ENCODE measurements around the gene B4GALT7.

The B4GALT7 gene

DNA sequence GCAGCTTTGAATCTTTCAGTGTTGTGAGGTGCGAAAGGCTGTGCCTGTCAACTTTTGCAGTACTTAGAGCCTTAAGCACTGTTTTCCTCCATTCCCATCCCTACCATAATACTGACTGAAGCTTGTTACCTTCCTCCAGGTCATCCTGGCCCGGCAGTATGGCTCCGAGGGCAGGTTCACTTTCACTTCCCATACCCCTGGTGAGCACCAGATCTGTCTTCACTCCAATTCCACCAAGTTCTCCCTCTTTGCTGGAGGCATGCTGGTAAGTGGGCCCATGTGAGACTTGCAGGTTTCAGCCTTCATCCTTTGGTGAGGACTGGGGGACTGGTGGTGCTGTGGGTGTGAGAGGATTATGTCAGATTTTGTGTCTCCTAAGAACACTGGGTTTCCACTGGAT, 6.4 kb upstream of the B4GALT7 start:
- no peak for DNase-seq

DNA sequence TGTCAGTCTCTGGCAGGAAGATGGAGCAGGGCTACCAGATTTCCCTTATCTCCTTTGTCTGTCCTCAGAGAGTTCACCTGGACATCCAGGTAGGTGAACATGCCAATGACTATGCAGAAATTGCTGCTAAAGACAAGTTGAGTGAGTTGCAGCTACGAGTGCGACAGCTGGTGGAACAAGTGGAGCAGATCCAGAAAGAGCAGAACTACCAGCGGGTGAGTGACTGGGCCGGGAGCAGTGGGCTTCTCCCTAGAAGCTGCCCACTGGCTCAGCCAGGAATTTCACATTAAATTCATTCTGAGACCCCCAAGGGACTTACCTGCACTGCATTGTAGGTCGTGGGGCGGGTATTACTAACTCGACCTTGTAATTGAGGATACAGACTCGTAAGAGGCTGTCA, 5.9 kb upstream of the B4GALT7 start:
- DNase-seq, result no peak

DNA sequence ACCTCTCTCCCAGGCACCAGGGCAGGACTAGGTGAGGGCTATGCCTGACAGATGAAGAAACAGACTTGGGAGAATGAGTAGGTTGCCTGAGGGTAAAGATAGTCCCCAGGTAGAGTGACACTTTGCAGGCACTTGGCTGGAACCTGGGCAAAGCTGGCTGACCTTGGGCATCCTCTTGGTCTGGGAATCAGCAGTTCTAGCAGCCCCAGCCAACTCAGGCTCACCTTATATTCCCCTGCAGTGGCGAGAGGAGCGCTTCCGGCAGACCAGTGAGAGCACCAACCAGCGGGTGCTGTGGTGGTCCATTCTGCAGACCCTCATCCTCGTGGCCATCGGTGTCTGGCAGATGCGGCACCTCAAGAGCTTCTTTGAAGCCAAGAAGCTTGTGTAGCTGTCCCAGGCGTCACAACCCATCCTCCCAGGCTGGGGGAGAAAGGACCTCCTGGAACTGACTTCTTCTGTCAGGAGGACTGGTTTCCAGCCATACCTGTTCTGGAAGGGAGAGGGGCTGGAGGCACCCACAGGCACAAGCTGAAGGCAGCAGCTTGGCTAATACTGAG, 4.8 kb upstream of the B4GALT7 start:
- DNase-seq, result no peak

DNA sequence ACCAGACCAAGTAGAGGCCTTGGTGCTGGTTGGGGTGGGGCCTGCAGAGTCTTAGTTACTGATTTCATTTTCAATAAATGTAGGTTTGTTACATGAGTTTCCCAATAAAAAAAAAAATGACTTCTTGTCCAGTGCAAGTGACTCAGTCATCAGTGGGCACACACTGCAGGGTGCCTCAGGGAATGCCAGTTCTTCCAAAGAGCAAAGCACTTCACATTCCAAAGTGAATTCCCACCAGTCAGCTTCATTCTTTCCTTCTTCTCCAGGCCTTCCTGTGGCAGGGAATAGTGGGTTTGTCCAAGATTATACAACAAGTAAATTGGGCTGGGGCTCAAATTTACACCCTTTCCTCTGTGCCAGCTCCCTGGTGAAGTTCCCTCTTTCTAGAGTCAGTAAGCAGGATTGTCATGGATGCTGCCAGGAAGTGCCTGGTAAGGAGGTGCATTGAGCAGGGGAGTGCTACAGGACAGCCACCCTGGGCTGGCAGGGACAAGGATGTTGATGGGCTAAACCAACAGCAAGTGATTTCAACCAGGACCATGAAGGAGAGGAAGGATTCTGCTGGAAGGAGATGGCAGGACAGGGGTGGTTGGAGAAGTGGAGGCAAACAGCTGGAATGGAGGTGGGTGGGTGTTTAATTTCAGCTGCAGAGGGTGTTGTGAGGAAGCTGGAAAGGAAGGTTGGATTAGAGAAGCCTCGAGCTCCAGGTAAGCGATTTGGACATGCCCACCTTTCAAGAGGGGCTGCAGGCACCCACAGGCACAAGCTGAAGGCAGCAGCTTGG, 3.7 kb upstream of the B4GALT7 start:
- DNase-seq, result no peak

DNA sequence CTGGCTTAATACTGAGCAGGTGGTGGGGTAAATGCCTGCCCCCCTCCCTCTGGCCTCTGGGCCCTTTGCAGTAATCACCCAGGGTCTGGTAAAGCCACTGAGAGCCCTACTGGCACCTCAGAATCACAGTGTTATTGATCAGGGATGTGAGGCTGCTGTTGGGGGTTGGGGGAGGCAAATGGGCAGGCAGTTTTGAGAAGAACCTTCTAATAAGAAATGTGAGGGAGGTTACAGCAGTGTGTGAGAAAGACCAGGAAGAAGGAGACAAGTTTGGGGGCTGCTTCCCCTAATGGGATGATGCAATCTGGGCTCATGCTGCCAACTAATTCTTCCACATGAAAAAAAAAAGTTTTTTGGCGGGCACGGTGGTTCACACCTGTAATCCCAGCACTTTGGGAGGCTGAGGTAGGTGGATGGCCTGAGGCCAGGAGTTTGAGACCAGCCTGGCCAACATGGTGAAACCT, 3.1 kb upstream of the B4GALT7 start:
- DNase-seq, result no peak

DNA sequence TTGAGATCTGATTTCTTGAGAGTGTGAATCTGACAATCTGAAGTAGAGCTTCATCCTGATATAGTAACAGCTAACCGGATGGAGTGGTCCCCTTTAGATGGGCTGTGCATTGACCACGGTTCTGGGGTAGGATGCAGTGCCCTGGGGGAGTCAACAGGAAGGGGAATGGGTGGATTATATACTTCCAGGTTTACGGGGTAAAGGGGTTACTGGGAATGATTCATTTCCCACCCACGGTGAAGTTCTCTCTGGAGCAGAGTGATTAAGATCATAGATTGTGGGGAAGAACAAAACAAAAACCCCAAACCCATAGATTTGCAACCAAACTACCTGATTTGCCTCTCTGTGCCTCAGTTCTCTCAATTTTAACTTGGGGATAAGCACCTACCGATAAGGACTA, 1.5 kb upstream of the B4GALT7 start:
- DNase-seq, result no peak

DNA sequence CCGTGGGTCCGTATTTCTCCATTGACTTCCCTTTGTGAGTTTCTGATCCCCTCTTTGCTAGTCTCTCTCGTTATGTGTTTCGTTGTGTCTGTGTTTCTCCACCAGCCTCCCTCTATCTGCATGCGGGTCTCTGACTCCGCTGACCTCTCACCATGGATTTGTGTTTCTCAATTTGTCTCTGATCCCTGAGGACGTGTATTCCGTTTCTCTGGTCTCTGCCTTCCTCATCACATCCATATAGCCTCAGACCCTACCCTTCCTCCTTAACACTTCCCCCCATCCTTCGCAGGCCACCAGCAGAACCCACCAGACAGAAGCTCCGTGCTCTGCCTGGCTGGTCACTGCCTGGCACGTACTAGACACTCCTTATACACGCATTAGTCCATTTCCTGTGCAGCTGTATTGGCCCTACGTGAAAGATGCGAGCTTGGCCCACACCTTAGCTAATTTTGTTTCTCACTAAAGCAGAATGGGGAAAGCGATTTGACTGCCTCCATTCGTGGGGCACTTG, 631 bp downstream of the B4GALT7 start:
- DNase-seq, result peak in 5 of 56 donors; percentile 23 to 43 (median 35)

DNA sequence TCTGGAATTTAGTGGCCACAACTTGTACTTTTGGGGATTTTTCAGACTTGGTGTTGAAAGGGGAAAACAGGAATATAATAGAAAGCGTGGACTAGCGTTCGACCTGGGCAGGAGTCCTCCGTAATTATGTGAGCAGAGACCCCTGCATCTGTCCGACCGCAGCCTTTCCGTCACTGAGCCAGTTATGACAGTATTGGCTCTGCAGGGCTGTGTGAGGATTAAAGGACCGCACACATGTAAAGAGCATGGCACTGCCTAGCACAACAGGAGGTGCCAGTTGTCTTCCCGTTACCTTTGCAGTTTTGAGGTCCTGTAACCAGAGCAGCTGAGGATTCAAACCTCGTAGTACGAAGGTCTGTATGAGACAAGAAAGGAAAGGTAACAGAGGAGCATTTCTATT, 1.2 kb downstream of the B4GALT7 start:
- DNase-seq, result no peak

DNA sequence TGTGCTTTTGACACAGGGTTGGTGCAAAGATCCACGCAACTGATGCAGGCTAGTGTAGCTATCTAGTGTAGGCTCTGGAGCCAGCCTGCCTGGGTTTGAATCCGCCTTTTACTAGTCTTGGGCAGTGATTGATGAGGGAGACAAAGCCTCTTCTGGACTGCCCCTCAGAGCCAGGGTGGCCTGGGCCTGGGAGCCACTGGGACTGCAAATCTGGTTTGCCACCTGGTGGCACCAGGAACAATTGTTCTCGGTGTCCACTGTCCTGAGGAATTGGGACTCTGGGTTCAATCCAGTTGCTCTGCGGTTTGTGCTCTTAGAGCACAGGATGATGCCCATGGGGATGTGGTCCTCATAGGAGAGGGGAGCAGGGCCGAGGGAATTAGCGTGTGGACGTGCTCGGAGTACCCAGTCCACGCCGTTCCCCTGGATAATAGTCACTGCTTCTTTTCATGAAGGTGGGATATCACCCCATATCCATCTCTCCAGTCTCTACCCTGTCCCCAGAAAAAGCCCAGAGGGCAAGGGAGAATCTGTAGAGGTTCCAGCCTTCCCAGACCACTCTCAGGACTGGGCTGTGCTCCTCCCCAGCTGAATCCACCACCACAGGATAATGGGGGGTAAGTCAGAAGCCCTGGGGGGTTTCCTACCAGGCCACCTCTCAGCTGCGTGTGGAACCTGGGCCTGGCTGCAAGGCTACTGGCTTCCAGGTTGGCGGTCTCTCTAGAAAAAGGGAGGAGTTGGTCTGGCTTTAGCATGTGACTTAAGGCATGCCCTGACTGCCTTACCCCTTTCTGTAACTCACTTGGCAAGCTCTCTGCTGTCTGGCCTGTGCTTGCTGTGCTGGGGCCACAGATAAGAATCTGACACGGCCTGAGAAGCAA, 1.9 kb downstream of the B4GALT7 start:
- no peak for DNase-seq

DNA sequence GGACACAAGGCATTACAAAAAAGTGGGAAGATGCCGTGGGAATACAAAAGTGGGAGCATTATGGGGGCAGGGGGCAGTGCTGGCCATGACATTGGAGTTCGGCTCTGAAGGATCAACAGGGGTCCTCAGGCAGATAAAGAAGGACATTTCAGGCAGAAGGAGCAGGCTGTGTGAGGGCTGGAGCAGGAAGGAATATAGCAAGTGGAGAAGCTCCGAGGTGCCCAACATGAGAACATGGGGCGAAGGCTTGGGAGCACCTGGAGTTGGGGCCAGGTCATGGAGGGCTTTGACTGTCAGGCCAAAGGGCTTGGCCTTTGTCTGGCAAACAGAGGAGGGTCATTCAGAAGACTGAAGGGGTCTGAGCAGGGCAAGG, 2.5 kb downstream of the B4GALT7 start:
- DNase-seq, result no peak

DNA sequence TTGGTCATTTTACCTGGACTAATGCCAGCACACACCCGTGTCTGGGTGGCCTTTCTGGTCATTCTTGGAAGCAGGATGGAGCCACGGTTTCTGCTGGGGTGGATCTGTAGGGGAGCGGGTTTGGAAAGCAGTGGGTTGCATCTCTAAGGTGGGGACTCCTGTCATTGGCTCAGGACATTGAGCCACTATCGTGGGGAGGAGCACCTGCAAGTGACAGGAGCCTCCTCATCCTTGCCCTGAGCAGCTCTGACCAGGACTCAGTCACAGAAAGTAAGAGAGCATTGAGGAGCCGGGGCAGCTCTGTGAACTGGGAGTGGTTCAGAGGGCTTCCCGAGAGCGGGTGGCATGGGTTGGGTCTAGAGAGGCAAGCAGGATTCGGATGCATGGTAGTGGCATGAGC, 3.7 kb downstream of the B4GALT7 start:
- DNase-seq, result no peak

DNA sequence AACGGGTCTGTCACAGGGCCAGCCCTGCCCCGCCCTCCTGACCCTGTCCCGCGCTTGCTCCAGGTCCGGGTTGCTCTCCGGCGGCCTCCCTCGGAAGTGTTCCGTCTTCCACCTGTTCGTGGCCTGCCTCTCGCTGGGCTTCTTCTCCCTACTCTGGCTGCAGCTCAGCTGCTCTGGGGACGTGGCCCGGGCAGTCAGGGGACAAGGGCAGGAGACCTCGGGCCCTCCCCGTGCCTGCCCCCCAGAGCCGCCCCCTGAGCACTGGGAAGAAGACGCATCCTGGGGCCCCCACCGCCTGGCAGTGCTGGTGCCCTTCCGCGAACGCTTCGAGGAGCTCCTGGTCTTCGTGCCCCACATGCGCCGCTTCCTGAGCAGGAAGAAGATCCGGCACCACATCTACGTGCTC, 4.2 kb downstream of the B4GALT7 start:
- DNase-seq, result no peak

DNA sequence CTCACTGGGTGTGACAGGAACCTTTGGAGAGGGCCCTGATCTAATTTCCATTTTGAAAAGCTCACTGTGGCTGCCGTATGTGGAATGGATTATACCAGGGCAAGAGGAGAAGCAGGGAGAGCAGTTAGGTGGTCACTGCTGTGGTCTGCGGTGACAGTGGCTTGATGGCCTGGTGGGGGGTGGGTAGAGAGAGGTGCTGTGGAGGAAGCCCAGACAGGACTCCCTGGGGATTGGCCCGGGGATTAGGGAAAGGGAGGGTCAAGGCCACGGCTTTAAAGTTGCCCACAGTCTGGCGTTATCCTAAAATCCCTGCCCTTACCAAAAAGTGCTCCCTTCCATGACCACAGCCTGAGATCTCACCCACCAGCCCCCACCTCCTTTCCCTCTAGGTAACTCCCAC, 4.7 kb downstream of the B4GALT7 start:
- no peak for DNase-seq

DNA sequence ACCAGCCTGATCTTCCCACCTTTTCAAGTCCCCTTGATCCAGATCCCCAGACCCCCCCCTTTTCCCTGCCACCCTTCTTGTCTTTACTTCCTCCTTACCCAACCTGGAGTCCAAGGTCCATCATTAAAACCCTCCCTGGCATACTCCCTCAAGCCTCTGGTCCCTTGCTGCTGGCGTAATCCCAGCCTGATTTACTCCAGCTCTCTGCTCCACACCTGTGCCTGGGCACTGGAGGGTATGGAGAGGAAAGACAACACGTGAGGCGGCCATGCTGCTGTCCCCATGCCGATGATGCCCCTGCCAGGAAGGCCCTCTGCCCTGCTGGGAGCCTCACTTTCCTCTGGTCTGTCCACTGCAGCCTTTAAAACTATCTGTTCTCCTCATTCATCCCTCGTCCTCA, 5.1 kb downstream of the B4GALT7 start:
- no peak for DNase-seq

DNA sequence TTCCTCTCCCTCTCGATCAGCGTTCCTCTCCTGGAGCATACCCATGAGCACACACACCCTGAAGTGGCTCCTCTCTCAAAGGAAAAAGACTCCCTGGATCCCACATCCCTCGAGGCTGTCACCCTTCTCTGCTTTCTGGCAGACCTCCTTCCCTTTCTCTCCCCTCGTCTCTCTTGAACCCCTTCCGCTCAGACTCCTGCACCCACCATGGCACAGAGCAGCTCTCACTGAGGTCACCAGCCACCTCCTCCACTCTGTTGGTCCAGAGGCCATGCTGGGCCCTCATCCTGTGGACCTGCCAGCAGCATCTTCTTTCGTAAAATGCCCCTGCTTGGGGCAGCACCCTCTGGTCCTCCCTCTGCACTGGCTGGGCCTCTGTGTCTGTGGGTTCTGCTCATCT, 5.7 kb downstream of the B4GALT7 start:
- no peak for DNase-seq

DNA sequence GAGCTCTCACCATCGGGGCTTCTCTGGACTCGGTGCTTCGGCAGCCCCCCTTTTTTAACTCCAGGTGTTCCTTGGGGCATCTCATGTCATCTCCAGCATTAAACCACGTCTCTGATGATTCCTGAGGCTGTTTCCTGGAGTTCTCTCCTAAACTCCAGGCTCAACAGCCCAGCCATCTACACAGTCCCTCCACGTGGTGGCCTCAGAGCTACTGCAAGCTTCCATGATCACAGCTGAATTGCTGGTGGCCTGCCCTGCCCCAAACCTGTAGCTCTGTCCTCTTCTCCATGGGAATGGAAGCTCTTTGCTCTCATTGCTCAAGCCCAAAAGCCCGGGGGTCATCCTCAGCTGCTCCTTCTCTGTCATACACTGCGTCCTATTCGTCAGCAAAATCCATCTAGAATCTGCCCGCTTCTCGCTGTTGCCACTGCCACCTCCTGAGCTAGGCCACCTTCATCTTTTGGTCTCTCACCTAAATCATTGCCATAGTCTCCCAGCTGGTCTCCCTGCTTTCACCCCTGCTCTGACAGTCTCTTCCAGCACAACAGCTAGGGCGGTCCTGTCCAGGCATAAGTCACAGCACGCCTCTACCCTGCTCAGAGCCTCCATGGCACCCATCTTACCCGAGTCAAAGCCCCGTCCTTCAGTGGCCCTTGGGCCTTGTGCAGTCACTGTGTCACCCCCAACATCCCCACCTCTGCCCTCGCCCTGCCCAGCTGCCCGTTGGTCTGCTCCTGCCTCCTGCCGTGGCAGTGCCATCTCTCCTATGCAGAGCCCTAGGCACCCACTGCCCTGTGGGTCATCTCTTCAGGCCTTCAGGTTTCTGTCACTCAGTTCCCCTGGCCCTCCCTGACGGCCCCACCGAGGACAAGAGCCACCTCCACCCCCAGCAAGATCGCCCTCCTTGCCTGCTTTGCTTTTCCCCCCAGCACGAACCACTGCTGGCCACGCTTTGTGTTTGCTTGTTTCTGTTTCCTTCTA, 6.4 kb downstream of the B4GALT7 start:
- DNase-seq, result no peak

DNA sequence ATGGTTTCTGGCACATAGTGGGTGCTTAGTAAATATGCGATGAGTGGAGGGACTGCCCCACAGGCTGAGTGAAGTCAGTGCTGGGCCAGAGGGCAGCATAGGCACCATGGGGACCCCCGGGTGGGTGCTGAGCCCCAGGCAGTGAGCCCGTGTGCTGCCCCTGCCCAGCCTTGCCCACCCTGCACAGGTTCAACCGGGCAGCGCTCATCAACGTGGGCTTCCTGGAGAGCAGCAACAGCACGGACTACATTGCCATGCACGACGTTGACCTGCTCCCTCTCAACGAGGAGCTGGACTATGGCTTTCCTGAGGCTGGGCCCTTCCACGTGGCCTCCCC, 7.2 kb downstream of the B4GALT7 start:
- DNase-seq, result no peak

DNA sequence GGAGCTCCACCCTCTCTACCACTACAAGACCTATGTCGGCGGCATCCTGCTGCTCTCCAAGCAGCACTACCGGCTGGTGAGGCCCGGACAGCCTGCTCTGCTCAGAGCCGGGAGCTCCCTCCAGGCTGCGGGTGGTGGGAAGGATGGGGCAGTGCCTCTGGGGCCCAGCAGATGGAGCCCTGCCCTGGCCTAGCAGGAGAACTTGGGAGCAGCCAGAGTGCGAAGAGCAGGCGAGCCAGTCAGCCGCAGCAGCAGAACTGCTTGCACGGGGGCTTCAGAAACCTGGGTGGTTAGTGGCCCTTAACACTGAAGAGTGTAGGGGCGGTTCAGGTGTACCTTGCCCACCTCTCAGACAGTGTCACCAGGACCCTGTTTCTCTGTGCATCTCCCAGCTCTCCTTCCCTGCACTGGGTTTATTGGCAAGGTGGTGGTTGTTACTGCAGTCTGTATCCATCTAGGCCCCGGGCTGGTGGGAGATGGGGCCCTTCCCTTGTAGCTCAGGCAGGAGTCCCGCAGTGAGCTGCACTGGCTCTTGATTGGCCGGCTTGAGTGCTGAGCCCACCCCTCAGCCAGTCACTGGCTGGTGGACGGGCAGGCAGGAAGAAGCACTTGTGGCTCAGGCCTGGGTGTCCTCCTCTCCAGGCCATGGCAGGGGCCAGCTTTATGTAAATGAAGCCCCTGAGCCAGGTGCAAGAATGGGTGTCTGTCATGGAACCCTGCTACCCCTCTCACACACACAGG, 7.7 kb downstream of the B4GALT7 start:
- DNase-seq, result peak in 47 of 56 donors; percentile 11 to 85 (median 48)

DNA sequence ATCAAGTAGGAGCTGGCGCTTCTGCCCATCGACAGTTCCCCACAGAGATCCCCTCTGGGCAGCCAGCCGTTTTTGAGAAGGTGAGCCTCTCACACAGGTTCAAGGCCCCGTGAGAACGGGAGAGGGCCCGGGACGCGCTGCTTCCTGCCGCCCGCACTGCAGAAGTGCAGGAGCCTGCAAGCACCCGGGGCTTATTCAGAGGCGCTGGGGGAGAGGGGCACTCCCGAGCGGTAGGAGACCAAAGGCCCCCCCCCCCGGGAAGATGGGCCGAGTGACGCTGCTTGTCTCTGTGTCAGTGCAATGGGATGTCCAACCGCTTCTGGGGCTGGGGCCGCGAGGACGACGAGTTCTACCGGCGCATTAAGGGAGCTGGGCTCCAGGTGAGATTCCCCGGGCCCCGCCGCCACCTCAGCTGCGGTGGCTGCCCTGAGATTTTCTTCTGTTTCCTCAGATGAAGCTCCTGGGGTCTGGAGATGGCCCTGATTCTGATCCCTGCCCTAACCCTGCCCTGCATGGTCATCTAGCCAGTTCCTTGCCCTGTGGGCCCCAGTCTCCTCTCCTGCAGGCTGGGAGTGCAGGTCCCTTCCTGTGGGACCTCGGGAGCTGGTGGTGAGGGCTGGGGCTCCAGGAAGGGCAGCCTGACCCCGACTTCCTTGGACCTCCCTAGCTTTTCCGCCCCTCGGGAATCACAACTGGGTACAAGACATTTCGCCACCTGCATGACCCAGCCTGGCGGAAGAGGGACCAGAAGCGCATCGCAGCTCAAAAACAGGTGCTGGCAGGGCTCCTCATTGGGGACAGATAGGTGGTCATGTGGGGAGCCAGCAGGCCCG, 8.5 kb downstream of the B4GALT7 start:
- DNase-seq, result no peak

Data from nucleus accumbens (tissue), 56 donors.